GM19043 (cell line): ENCODE measurements around the gene ADGRG6.

Source experiments
- ATAC-seq: cut with Tn5 transposase; IDR thresholded peaks from one replicate; pipeline ENCODE4 v1.9.1; 2021; ENCODE audit warnings: low read depth; ENCODE audit not compliant: unreplicated experiment

Gene ADGRG6

GRCh38 chr6:142290851-142291250, 11.0 kb upstream of the ADGRG6 start:
- ATAC-seq, result no peak

- no peak for ATAC-seq
These were observed 10.3 kb upstream of the ADGRG6 start for GRCh38 chr6:142291512-142291911.

GRCh38 chr6:142292166-142292924, 9.5 kb upstream of the ADGRG6 start:
- no peak for ATAC-seq

GRCh38 chr6:142293121-142293520, 8.7 kb upstream of the ADGRG6 start:
- ATAC-seq, result no peak

- no peak for ATAC-seq
These were observed 7.1 kb upstream of the ADGRG6 start for GRCh38 chr6:142294679-142295078.

- ATAC-seq, result no peak
These were observed 4.7 kb upstream of the ADGRG6 start for GRCh38 chr6:142296975-142297604.

- no peak for ATAC-seq
These were observed 4.2 kb upstream of the ADGRG6 start for GRCh38 chr6:142297605-142297995.

- no peak for ATAC-seq
These were observed 3.6 kb upstream of the ADGRG6 start for GRCh38 chr6:142297996-142298753.

- ATAC-seq, result no peak
These were observed 1.5 kb upstream of the ADGRG6 start for GRCh38 chr6:142300302-142300701.

- no peak for ATAC-seq
These were observed 803 bp upstream of the ADGRG6 start for GRCh38 chr6:142300758-142301650.

GRCh38 chr6:142302421-142303175, 791 bp downstream of the ADGRG6 start:
- ATAC-seq, result no peak

GRCh38 chr6:142303176-142303533, 1.3 kb downstream of the ADGRG6 start:
- no peak for ATAC-seq

GRCh38 chr6:142304241-142304640, 2.4 kb downstream of the ADGRG6 start:
- ATAC-seq, result no peak

- ATAC-seq, result no peak
These were observed 4.9 kb downstream of the ADGRG6 start for GRCh38 chr6:142306736-142307135.

- no peak for ATAC-seq
These were observed 6.3 kb downstream of the ADGRG6 start for GRCh38 chr6:142307963-142308748.

GRCh38 chr6:142309426-142309825, 7.6 kb downstream of the ADGRG6 start:
- ATAC-seq, result no peak

- ATAC-seq, result no peak
These were observed 11.5 kb downstream of the ADGRG6 start for GRCh38 chr6:142313284-142313683.

GRCh38 chr6:142316791-142317368, 15.1 kb downstream of the ADGRG6 start:
- ATAC-seq, result no peak

- ATAC-seq, result no peak
These were observed 16.9 kb downstream of the ADGRG6 start for GRCh38 chr6:142318714-142319113.
